Measurements from ENCODE around the gene VAMP3.

VAMP3 gene, protein sequence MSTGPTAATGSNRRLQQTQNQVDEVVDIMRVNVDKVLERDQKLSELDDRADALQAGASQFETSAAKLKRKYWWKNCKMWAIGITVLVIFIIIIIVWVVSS

DNA sequence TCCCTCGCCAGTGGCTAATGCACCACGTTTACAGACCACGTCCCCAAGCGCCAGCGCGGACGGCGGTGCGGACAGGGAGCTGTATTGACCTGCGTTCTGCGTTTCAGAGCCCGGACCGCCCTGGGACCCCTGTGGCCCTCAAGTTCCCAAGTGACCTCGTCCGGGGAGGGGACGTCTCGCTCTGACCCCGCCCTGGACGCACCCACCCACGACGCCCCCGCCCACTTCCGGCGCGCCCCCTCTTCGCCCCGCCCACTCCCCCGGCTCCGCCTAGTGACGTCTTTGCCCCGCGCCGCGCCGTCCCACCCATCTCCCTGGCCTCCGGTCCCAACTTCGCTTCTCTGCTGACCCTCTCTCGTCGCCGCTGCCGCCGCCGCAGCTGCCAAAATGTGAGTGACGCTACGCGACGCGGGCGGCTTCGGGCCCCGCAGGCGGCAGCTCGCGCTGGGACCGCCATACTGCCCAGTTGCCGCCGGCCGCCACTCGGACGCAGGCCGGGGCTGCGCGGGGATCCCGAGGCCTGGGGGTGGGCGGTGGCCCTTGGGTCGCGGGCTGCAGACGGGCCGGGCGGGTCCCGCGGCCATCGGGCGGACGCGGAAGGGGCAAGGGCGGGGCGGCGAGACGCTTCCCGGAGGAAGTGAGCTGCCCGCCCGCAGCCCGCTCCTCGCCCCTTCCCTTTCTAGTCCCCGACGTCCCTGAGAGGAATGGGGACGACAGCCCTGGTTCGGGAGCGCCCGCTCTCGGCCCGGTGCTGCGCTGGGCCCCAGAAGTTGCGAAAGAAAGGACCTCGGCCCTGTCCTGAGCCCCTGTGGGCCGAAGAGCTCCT lies at the start of gene VAMP3:
VAMP3 (plus strand) TSS at position 300 of the 826 bp plus-strand sequence; CDS start at position 388, 88 bp downstream.
- DNase-seq: peak; percentile 58

DNA sequence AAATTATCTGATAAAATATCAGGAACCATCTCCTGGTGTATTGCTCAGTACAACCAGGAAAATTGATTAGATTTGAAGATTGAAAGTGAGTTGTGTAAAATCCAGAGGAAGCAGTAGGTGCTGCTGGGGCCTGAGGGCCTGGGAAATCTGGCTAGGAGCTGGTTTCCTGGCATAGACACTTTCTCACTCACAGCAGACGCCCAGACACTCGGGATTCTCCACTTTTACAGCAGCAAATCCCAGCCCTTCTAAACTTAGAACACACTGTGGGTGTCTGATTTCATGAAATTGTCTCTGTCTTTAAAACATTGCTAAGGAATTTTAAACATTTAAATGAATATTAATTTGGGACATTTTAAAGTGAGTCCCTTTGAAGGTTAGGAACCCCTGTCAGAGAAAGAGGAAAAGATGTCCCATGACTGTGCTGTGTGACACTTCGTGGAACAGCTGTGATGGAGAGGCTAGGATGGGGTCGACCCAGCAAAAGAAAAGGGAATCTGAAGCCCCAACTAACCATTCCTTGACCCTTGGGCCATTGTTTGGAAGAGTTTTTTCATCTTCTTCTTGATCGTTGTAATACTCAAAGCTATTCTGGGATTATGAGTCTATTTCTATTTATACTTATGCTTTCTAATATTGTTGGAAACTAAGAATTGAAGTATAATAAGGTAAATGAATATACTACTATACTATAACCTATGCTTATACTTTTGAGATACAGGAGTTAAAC lies 49.0 kb upstream of the VAMP3 start:
- DNase-seq: no peak

DNA sequence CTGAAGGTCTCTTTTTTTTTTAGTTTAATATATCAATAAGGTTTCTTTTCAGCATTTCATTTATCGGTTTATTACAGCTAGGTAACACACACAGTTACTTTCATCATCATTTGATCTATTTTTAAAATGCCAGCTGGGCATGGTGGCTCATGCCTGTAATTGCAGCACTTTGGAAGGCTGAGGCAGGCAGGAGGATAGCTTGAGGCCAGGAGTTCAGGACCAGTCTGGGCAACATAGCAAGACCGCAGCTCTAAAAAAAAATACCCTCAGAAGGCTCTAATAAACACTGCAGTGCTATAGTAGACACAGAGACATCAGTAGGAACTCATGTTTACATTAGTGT lies 48.5 kb upstream of the VAMP3 start:
- no peak for DNase-seq

DNA sequence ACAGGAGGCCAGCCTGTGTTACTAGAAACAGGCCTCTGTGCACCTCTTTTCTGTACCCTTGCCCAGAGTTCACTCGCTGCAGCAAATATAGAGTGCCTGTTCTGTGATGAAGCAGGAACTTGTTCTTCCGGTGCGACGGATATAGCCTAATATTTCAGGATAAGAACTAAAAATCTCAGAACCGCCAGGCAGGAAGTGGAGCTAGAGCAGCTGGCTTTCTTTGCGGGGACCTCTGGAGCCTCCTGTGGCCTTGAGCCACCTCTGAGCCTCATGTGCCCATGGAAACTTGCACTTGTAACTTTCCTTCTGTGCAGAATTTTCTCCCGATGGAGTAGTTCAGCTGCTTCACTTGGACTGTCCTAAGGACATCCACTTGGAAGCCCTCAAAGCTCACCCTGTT lies 44.5 kb upstream of the VAMP3 start:
- no peak for DNase-seq

DNA sequence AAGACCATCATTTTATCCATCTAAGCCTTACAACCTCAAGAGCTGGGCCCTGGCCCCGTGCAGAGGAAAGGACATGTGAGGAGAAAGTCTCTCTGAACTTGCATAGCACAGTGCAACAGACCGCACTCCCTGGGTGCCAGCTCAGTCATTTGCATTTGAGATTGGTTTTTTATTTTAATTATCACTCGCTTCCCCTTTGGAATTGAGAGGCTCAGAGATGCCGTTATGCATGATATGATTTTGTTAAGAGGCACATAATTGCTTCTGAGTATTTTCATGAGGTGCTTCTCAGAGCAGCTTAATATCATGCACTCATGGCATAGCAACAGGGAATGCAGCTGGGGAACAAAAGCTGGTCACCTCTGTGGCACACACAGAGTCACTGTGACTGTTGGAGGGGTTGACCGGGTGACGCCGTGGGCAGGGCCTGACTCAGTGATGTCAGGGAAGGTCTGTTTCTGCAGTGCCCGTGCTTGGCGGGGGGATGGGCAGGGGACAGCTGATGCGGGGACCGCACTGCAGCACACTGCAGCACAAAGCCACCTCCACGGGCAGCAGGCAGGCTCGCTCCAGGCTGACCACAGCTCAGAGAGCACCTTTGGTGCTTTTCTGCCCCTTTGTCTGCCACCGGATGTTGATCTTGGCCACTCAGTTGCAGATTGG lies 43.2 kb upstream of the VAMP3 start:
- DNase-seq: no peak

DNA sequence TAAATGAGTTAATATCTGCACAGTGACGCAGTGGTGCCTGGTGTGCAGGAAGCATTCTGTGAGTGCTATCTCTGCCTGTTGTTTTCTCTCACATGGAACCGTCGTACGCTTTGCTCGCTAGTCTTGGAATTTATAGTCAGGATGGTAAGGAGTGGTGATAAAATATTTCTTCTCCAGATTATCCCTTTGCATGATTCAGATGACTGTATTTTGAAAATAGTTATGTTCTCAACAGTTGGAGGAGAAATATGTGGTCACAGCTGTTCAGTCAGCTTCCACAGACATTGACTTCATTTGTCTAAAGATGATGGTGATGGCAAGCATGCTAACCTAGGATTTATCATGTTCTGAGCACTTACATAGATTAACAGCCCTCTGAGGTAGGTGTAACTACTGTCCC lies 41.3 kb upstream of the VAMP3 start:
- no peak for DNase-seq

DNA sequence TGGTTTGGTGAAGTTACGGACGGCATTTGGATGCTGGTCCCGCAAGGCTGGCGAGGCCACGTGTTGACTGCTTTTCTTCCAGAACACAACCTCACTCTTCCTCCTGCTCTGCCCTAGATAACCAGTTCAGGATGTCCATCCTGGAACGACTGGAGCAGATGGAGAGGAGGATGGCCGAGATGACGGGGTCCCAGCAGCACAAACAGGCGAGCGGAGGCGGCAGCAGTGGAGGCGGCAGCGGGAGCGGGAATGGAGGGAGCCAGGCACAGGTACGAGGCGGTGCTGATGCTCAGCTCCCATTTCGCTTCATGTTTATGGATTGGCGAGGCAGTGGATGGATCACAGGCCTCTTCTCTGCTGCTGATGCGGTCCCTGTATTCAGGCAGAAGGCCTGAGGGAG lies 38.8 kb upstream of the VAMP3 start:
- DNase-seq: no peak

DNA sequence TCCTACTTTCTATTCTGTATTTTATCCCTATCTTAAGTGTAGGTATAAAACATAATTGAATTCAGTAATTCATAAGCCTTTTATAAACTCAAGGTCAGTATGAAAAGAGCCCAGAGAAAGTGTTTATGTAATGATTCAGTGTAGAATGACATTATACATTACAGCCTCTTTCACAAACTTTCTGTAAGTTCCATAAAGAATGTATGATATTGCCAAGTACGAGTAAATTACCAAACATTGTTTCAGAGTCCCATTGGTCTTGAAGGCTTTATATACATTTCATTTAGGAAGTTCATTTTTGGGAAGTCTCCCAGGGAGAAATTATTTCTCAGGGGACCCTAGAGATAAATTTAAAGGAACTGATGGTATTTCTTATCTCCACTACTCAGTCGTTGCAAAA lies 37.8 kb upstream of the VAMP3 start:
- DNase-seq: no peak

DNA sequence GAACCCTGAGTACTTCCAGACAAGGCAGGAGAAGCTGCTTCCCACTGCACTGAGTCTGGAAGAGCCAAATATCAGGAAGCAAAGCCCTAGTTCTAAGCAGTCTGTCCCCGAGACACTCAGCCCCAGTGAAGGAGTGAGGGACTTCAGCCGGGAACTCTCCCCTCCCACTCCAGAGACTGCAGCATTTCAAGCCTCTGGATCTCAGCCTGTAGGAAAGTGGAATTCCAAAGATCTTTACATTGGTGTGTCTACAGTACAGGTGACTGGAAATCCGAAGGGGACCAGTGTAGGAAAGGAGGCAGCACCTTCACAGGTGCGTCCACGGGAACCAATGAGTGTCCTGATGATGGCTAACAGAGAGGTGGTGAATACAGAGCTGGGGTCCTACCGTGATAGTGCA lies 33.1 kb upstream of the VAMP3 start:
- no peak for DNase-seq

DNA sequence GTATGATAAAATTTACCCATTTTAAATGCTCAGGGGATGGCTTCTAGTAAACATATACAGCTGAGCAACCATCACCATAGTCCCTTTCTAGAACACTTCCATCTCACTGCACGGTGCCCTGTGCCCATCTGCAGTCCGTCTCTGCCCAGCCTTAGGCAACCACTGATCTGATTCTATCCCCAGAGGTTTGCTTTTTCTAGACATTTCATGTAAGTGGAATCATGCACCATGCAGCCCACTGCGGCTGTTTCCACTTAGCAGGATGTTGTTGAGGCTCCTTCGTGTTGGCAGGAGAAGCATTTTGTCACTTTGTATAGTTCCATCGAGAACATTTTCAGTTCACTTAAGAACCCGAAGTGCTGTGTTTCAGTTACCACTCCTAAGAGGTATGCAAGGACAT lies 27.8 kb upstream of the VAMP3 start:
- DNase-seq: no peak

DNA sequence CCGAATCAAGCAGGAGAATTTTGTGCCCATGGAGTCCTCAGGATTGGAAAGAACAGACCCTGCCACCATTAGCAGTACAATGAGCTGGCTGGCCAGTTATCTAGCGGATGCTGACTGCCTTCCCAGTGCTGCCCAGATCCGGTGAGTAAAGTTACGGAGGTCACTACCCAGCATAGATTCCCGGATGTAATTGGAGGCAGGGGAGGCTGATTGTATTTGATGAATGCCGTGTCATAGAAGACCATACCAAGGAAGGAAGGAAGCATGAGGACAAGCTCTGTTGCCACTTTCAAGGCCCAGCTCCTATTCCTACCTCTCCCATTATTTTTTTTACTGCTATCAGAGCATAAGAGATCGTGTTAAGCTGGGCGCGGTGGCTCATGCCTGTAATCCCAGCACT lies 26.2 kb upstream of the VAMP3 start:
- no peak for DNase-seq

DNA sequence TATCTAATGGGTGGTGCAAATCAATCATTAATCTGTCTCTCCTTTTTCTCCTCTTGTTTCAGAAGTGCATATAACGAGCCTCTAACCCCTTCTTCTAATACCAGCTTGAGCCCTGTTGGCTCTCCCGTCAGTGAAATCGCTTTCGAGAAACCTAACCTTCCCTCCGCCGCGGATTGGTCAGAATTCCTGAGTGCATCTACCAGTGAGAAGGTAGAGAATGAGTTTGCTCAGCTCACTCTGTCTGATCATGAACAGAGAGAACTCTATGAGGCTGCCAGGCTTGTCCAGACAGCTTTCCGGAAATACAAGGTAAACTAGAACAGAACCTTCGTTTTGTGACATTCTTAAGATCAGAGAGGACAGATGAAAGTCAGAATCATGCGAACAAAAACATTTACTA lies 25.3 kb upstream of the VAMP3 start:
- DNase-seq: no peak

DNA sequence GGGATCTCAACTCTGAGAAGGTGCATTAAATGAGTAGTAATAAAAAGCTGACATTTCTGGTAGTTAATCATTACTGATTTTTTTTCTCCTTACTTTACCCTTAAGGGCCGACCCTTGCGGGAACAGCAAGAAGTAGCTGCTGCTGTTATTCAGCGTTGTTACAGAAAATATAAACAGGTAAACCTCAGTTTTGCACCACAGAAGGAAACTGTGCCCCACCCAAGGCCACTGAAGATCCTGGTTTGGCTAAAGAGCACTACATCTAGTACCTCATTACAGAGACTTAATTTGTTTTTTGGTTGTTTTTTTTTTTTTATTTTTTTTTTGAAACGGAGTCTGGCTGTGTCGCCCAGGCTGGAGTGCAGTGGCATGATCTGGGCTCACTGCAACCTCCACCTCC lies 23.5 kb upstream of the VAMP3 start:
- DNase-seq: no peak

DNA sequence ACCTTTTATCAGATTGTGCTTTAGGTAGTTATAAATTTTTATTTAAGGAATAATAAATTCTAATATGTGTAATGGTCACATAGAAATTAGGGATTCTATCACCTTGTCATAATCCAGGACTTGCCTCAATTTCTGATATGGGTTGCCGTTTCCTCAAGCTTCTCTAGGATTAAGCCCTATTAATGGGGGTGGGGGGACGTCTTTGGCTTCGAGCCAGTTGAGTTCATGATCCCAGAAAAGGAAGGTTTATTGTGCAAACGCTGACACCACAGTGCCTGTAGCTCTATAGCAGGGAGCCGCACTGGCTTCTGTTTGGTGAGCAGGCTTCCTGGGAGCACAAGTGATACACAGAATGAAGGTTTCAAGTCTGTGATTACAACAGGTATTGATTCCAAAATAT lies 22.0 kb upstream of the VAMP3 start:
- DNase-seq: no peak

DNA sequence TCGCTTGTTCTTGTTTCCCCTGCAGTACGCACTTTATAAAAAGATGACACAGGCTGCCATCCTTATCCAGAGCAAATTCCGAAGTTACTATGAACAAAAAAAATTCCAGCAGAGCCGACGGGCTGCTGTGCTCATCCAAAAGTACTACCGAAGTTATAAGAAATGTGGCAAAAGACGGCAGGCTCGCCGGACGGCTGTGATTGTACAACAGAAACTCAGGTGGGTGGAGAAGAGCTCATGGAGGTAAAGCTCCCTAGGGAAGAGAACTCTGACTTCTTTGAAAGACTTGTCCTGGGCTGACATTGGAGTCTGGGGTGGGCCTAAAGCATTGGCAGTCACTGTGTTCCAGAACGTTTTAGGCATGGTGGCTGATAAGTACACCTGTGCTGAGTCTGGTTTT lies 19.9 kb upstream of the VAMP3 start:
- DNase-seq: no peak

DNA sequence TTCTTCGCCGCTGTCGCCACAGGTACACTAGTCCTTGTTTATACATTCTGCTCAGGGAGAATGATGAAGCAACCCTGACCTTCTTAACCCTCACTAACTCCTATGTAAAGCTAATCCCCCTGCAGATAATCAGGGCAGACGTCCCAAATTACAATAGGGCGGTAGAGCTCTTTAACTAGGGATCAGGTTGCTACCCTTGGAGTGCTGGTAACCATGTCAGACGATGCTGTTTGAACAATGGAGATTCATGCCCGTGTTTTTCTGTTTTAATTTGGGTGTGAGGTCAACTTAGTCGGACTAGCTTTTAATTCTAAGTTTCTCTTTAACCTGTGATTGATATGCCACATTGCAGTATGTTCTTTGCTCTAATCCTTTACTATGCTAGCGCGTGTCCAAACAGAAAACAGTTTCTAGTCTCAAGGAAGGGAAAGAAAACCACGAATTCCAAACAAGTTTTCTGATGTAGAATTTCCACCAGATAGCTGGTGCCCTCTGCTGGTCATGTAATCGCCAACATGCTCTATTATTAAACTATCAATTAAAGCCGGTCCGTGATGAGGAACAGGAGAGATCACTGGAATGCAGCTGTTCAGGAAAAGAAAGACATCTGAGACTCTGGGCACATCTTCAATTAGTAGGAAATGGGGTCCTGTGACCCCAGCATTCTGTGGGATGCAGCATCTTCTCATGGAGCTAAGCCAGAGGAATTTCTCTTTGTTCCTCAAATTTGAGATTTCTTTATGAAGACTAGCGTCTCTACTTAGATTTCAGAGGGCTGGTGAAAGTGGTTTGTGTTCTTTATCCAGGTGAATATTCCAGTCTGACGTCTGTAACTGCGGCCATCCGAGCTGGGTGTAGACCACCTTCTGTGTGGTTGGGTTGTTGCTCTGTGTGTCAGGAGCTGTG lies 18.3 kb upstream of the VAMP3 start:
- peak; percentile 62 for DNase-seq

DNA sequence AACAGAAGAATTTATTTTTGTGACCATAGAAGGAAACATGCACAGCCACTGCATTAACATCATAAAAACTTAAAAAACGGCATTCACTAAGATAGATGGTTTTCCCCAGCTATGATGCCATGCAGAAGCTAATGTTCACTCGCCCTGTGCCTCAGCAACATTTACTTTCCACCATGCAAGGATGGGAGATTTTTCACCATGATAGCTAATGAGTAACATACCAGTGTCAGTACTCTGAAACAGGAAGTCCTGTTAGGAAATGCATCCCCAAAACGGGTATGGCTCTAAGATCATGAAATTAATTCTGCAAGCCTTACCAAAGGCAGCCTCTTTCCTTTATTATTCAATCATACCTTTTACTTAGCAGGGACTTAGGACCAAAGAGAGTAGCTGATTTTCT lies 17.5 kb upstream of the VAMP3 start:
- DNase-seq: no peak

DNA sequence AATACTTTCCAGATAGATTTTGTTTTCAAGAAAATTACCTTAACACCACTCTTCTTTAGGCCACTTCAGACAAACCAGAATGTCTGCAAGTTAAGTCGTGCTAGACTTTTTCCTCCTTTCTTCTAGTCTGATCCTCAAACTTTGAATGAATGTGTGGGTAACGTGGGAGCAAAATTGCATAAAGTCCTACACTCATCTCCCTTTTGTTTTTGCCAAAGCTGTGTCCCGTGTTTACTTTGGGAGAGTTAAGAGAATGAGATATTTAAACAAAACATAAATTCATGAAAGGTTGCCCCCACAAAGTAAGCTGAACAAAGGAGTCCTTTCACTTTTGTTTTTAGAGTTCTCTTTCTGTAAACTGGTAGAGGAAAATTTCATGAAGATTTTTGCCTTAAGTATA lies 16.9 kb upstream of the VAMP3 start:
- DNase-seq: no peak

DNA sequence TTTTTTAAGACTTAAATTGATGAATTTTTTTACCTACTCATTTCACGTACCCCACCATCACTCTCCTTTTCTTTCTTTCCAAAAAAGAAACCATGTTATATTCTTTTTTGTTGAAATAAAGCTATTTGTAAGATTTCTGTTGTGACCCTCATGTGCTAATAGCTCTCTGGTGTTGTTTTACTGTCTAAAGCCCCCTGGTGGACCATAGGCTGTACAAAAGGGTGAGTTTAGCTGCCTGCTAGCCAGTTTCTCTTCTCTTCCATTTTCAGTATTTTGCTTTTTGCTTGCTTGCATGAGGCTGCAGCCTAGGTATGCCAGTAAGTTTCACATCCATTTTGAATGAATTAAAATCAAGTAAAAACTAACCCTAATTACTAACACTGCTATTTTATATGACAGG lies 15.6 kb upstream of the VAMP3 start:
- DNase-seq: no peak

DNA sequence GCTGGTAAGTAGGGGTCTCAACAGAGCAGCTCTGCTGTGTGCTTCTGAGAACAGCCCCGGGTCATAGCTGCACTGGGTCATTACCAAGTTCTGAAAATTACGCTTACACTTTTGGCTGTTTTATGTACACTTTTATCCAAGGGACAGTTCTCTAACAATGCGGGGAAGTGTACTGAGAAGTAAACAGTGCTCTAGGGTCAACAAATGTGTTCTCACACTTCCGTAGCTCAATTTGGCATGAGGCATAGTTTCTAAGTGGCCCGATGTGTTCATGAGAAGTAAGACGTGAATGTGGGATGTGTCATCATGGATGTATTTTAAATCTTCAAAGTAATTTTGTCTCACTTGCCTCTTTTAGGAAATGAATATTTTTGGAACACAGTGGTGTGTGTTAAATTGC lies 10.9 kb upstream of the VAMP3 start:
- no peak for DNase-seq

DNA sequence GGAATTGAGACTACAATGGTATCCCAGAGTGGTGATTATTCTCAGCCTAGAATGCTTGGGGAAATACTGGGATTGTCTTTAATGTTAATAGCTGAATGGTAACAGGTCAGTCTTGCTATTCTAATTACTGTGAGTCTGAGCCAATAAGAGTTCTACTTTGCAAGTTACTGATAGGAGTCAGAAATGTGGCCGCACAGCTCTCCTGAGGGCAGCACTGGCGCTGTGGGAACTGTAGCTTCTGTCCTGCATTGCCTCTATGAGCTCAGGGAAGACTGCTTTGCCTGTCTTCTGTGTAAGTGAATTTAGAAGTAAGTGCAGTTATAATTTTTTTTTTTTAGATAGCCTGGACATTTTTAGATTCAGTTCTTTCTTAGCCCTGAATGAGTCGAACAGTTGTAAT lies 10.0 kb upstream of the VAMP3 start:
- no peak for DNase-seq

DNA sequence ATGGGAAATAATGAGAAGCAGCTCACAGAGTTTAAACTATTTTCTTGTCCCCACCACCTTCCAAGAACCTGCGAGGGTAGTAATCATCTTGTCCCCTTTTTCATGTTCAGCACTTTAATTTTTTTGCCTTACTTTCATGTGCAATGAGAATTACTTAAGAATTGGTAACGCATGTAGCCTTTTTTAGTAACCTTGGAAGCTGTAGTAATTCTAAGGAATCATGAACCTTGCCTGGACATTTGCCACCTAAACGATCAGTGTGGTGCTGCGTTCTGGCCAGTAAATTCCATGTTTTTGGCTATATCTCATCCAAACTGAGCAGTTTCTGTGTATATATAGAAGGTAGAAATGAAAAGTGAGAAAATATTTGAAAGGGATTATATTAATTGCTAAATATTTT lies 3.9 kb upstream of the VAMP3 start:
- DNase-seq: no peak

DNA sequence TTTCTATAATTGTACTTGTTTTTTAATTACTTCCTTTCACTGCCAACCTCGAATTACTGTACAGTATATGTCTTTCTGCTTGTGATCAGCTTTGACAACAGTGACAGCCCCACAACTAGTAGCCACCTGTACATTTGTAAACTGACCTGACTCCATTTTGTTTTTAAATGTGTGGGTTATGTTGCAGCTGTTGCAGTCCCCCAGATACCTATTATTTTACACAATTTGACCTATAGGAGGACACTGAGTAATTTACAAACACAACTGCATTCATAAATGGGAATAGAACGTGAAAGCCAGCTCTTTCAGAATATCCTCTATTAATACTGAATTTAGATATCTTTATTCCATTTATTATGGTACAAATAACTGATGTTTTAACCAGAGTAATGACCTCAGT lies 2.5 kb upstream of the VAMP3 start:
- no peak for DNase-seq

Measured in kidney glomerular epithelial cell (primary cell).